ENCODE measurements around the gene IL12A. TPM values are rescaled to one million over a fixed set of nuclear protein-coding genes. Genes with fewer than 3 reads are reported as not detected.

IL12A gene
- total and polyA plus RNA-seq, 4 donors: 0.08 to 0.25 (median 0.09) TPM; not detected in 1

GRCh38 chr3:160016972-160017371 is 28.3 kb downstream of the IL12A start:
- Histone ChIP-seq H3K27ac (ENCODE audit: low read depth in 1 of 2, low read length in 2 of 2) (no peak overlapping the region), H3K36me3 (ENCODE audit: control insufficient read depth in 4 of 4, insufficient read depth in 3 of 4, low read depth in 1 of 4, low read length in 3 of 4) (no peaks in the 10 kb centered on the region), H3K4me3 (ENCODE audit: low read depth in 1 of 3, low read length in 3 of 3) (no peak overlapping the region), H3K9ac (ENCODE audit: low read depth in 1 of 2, low read length in 2 of 2) (no peak overlapping the region), H3K4me1 (ENCODE audit: control insufficient read depth in 4 of 4, insufficient read depth in 4 of 4, low read length in 3 of 4) (no peaks in the 10 kb centered on the region), H3K9me3 (ENCODE audit: control insufficient read depth in 4 of 4, low read length in 3 of 4) (no peaks in the 10 kb centered on the region), H3K27me3 (ENCODE audit: control insufficient read depth in 4 of 4, insufficient read depth in 4 of 4, low read length in 3 of 4) (peaks cover 0 to 5% (median 1%) of the 10 kb centered on the region in 4 donors)
- DNase-seq (ENCODE audit: low spot score): no peak
- 44% methylated on average over 1 of the region's 1 CpG for WGBS
- peak; percentile 31 for TF ChIP-seq ATF3 (IDR thresholded peaks at IDR 0.05)
- TF ChIP-seq EGR1 (IDR thresholded peaks at IDR 0.05; ENCODE audit: low read depth in 2 of 2): no peak
- TF ChIP-seq HNF4A (conservative IDR thresholded peaks at IDR 0.05): peak; percentile 30
- TF ChIP-seq JUND (IDR thresholded peaks at IDR 0.05): peak; percentile 63

GRCh38 chr3:160018959-160019358 is 30.3 kb downstream of the IL12A start:
- Histone ChIP-seq H3K27me3 (ENCODE audit: control insufficient read depth in 4 of 4, insufficient read depth in 4 of 4, low read length in 3 of 4) (peaks cover 0 to 5% (median 1%) of the 10 kb centered on the region in 4 donors), H3K27ac (ENCODE audit: low read depth in 1 of 2, low read length in 2 of 2) (no peak overlapping the region), H3K9ac (ENCODE audit: low read depth in 1 of 2, low read length in 2 of 2) (no peak overlapping the region), H3K36me3 (ENCODE audit: control insufficient read depth in 4 of 4, insufficient read depth in 3 of 4, low read depth in 1 of 4, low read length in 3 of 4) (no peaks in the 10 kb centered on the region), H3K4me1 (ENCODE audit: control insufficient read depth in 4 of 4, insufficient read depth in 4 of 4, low read length in 3 of 4) (no peaks in the 10 kb centered on the region), H3K4me3 (ENCODE audit: low read depth in 1 of 3, low read length in 3 of 3) (no peak overlapping the region), H3K9me3 (ENCODE audit: control insufficient read depth in 4 of 4, low read length in 3 of 4) (no peaks in the 10 kb centered on the region)
- 53% methylated on average over 5 of the region's 5 CpGs for WGBS
- no peak for DNase-seq (ENCODE audit: low spot score)
- TF ChIP-seq CTCF (IDR thresholded peaks at IDR 0.05; ENCODE audit: low read depth, low read length, missing input control): no peak
- TF ChIP-seq YY1 (IDR thresholded peaks at IDR 0.05): no peak
- no peak for TF ChIP-seq MAX (IDR thresholded peaks at IDR 0.05)
- no peak for TF ChIP-seq ZBTB33 (IDR thresholded peaks at IDR 0.05)
- TF ChIP-seq TAF1 (conservative IDR thresholded peaks at IDR 0.05): no peak
- no peak for TF ChIP-seq HNF4G (IDR thresholded peaks at IDR 0.05)
- TF ChIP-seq HNF4A (conservative IDR thresholded peaks at IDR 0.05): no peak
- TF ChIP-seq SP1 (IDR thresholded peaks at IDR 0.05): no peak
- TF ChIP-seq RXRA (IDR thresholded peaks at IDR 0.05): no peak
- TF ChIP-seq FOXA2 (IDR thresholded peaks at IDR 0.05): no peak
- no peak for TF ChIP-seq RAD21 (IDR thresholded peaks at IDR 0.05)
- no peak for TF ChIP-seq NR2F2 (IDR thresholded peaks at IDR 0.05)
- no peak for TF ChIP-seq JUND (IDR thresholded peaks at IDR 0.05)

Data from liver (tissue), 9 donors.